ENCODE data around the gene OTOA.
"Not testable (repeated sequence)": the region's sequence is repeated elsewhere in the genome, so short reads cannot be mapped to it uniquely, and the experiment has no call there.

Gene OTOA

DNA sequence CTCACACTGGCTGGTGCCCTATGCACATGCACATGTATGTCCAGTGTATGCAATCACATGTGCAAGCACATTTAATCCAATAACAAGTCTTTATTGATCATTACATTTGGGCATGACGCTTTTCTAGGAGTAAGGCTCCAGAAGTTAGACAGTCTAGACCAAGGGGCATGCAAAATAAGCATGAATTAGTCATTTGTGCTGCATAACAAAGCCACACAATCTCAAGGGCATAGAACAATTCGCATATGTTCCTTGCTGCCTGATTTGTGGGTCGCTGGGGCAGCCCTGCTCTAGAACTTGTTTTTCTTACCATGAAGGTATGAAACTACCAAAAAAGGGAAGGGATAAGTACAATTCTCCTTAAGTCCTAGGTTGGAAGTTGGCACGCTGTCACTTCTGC, 67.5 kb downstream of the OTOA start:
- H4K8ac ChIP-seq (ENCODE audit: low read depth, low read length); H2BK120ac ChIP-seq (ENCODE audit: low read depth, low read length); H4K5ac ChIP-seq (ENCODE audit: low read length); H3K18ac ChIP-seq (ENCODE audit: low read length); H3K79me2 ChIP-seq (ENCODE audit: control insufficient read depth, insufficient read depth, low read length); H3K9ac ChIP-seq (ENCODE audit: low read length); H2BK5ac ChIP-seq (ENCODE audit: low read length); H3K4me3 ChIP-seq (ENCODE audit: low read length); H3K56ac ChIP-seq (ENCODE audit: low read length); H3K4me1 ChIP-seq (ENCODE audit: control insufficient read depth, low read depth, low read length); DNase-seq; H3K36me3 ChIP-seq (ENCODE audit: control insufficient read depth, insufficient read depth, low read length); H3K4me2 ChIP-seq (ENCODE audit: low read length); H2AK5ac ChIP-seq (ENCODE audit: low read length); H3K27ac ChIP-seq (ENCODE audit: low read depth, low read length); H3K23ac ChIP-seq (ENCODE audit: low read length); H3K27me3 ChIP-seq (ENCODE audit: insufficient read depth, low read length, poor library complexity); H3K4ac ChIP-seq (ENCODE audit: low read depth, low read length); H2BK15ac ChIP-seq (replicated peaks; ENCODE audit: low read depth); H3K79me1 ChIP-seq (ENCODE audit: low read length): not testable (repeated sequence)
- WGBS (ENCODE audit: extremely low coverage, insufficient coverage, low lambda C conversion rate) = no CpG with 5 or more reads among the region's 4 CpGs

DNA sequence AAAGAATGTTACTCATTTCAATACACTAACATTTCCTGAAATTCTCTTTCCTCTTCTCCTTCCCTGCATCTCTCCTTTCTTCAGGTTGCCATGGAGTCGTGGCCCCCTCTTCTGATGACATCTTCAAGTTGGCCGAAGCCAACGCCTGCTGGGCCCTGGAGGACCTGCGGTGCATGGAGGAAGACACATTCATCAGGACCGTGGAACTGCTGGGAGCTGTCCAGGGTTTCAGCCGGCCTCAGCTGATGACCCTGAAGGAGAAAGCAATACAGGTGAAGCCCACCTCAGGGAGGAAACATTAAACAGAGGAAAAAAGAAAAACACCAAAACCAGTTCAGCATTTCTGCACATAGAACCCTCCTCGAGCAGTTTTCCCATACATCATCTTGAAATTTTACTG, 76.9 kb downstream of the OTOA start:
- not testable (repeated sequence) for H3K27me3 ChIP-seq (ENCODE audit: insufficient read depth, low read length, poor library complexity); H3K4me2 ChIP-seq (ENCODE audit: low read length); H3K36me3 ChIP-seq (ENCODE audit: control insufficient read depth, insufficient read depth, low read length); H3K23ac ChIP-seq (ENCODE audit: low read length); DNase-seq; H4K8ac ChIP-seq (ENCODE audit: low read depth, low read length); H2BK5ac ChIP-seq (ENCODE audit: low read length); H2AK5ac ChIP-seq (ENCODE audit: low read length); H3K4me3 ChIP-seq (ENCODE audit: low read length); H3K56ac ChIP-seq (ENCODE audit: low read length); H2BK120ac ChIP-seq (ENCODE audit: low read depth, low read length); H3K4ac ChIP-seq (ENCODE audit: low read depth, low read length); H4K5ac ChIP-seq (ENCODE audit: low read length); H3K79me1 ChIP-seq (ENCODE audit: low read length); H3K9ac ChIP-seq (ENCODE audit: low read length); H3K79me2 ChIP-seq (ENCODE audit: control insufficient read depth, insufficient read depth, low read length); H3K27ac ChIP-seq (ENCODE audit: low read depth, low read length); H2BK15ac ChIP-seq (replicated peaks; ENCODE audit: low read depth); H3K4me1 ChIP-seq (ENCODE audit: control insufficient read depth, low read depth, low read length); H3K18ac ChIP-seq (ENCODE audit: low read length)
- WGBS (ENCODE audit: extremely low coverage, insufficient coverage, low lambda C conversion rate) = no CpG with 5 or more reads among the region's 7 CpGs

DNA sequence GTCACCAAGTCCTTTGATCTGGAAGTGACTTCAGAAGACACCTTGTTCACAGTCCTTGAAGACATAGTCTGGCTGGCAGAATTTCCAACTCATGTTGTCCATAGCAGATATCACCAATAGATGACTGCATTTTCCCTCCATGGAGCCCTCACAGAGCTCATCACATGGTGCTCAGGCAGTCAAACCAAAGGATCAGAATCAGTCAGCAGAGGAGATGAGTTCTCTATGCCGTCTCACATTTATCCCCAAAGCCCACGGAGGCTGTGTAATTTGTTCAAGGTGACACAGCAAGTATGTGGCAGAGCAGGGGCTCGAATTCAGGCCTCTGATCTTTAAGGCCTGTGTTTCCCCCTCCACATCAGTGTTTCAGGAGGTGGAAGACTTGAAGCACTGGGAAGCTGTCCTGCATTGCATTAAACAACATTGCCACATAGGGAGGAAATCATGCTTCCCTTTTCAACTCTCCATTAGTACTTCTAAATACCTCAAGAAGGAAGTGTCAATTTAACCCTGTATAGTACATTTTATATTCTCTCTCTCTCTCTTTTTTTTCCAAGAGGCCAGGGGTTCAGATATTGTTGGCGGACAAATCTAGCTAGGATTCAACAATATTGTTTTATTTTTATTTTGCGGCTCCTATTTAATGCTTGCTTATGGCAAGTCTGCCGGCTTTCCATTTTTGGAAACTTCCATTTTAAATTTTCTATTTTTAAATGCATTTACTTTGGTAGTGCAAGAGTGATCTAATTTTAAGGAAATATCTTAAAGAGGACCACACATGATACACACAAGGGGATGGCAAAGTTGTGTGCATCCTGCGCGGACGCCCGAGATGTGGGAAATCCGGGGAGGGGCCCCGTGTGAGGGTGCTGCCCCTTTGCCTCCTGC, 92.7 kb downstream of the OTOA start:
- not testable (repeated sequence) for H2BK5ac ChIP-seq (ENCODE audit: low read length); H3K27ac ChIP-seq (ENCODE audit: low read depth, low read length); H2AK5ac ChIP-seq (ENCODE audit: low read length); H3K18ac ChIP-seq (ENCODE audit: low read length); H3K23ac ChIP-seq (ENCODE audit: low read length); H4K8ac ChIP-seq (ENCODE audit: low read depth, low read length); H3K56ac ChIP-seq (ENCODE audit: low read length); H3K27me3 ChIP-seq (ENCODE audit: insufficient read depth, low read length, poor library complexity); H2BK15ac ChIP-seq (replicated peaks; ENCODE audit: low read depth); DNase-seq; H3K9ac ChIP-seq (ENCODE audit: low read length); H4K5ac ChIP-seq (ENCODE audit: low read length); H3K36me3 ChIP-seq (ENCODE audit: control insufficient read depth, insufficient read depth, low read length); H3K4me1 ChIP-seq (ENCODE audit: control insufficient read depth, low read depth, low read length); H3K4ac ChIP-seq (ENCODE audit: low read depth, low read length); H3K79me1 ChIP-seq (ENCODE audit: low read length); H3K4me2 ChIP-seq (ENCODE audit: low read length); H3K79me2 ChIP-seq (ENCODE audit: control insufficient read depth, insufficient read depth, low read length); H3K4me3 ChIP-seq (ENCODE audit: low read length); H2BK120ac ChIP-seq (ENCODE audit: low read depth, low read length)
- no CpG with 5 or more reads among the region's 12 CpGs for WGBS (ENCODE audit: extremely low coverage, insufficient coverage, low lambda C conversion rate)

DNA sequence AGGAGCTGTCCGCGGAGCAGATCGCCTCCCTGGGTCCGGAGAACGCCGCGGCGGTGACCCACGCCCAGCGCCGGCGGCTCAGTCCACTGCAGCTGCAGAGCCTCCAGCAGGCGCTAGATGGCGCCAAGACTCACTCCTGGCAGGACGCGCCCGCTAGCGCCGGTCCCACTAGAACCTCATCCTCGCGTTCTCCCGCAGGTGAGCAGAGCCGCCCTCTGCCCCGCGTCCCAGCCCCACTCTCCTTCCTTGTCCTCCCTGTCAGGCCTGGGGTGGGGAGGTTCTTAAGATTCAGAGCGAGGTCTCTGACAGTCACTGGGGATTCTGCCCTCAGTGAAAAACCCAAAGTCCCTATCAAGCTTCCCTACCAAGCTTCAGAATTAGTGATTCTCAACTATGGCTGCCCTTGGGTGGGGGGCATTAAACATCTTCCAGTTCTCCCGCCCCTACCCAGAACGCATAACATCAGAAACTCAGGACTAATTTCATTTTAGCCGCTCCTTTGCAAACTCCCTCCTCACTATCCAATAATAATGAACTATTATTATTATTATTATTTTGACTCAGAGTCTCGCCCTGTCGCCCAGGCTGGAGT, 93.4 kb downstream of the OTOA start:
- H2BK120ac ChIP-seq (ENCODE audit: low read depth, low read length); H2BK5ac ChIP-seq (ENCODE audit: low read length); H3K4ac ChIP-seq (ENCODE audit: low read depth, low read length); DNase-seq; H3K56ac ChIP-seq (ENCODE audit: low read length); H3K4me3 ChIP-seq (ENCODE audit: low read length); H3K79me2 ChIP-seq (ENCODE audit: control insufficient read depth, insufficient read depth, low read length); H4K8ac ChIP-seq (ENCODE audit: low read depth, low read length); H3K27ac ChIP-seq (ENCODE audit: low read depth, low read length); H3K23ac ChIP-seq (ENCODE audit: low read length); H3K18ac ChIP-seq (ENCODE audit: low read length); H3K4me1 ChIP-seq (ENCODE audit: control insufficient read depth, low read depth, low read length); H4K5ac ChIP-seq (ENCODE audit: low read length); H2BK15ac ChIP-seq (replicated peaks; ENCODE audit: low read depth); H3K27me3 ChIP-seq (ENCODE audit: insufficient read depth, low read length, poor library complexity); H3K4me2 ChIP-seq (ENCODE audit: low read length); H3K36me3 ChIP-seq (ENCODE audit: control insufficient read depth, insufficient read depth, low read length); H3K9ac ChIP-seq (ENCODE audit: low read length); H2AK5ac ChIP-seq (ENCODE audit: low read length); H3K79me1 ChIP-seq (ENCODE audit: low read length): not testable (repeated sequence)
- no CpG with 5 or more reads among the region's 31 CpGs for WGBS (ENCODE audit: extremely low coverage, insufficient coverage, low lambda C conversion rate)

DNA sequence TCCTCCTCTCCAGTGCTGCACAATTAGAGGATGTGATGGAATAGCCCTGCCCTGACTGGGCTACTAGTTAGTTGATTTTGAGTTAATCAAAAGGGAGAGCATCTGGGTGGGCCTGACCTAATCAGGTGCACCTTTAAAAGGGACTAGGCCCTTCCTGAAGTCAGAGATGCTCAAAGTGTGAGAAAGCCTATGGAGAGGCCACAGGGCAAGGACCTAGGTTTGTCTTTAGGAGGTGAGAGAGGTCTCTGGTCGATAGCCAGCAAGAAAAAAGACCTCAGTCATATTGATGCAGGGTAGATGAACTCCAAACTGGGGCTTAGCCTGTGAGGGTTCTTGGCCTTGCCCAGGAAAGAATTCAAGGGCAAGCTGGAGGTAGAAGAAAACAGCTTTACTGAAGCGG, 104.5 kb downstream of the OTOA start:
- H3K9ac ChIP-seq (ENCODE audit: low read length); H4K8ac ChIP-seq (ENCODE audit: low read depth, low read length); H3K4me1 ChIP-seq (ENCODE audit: control insufficient read depth, low read depth, low read length); H3K79me1 ChIP-seq (ENCODE audit: low read length); H2BK5ac ChIP-seq (ENCODE audit: low read length); H3K79me2 ChIP-seq (ENCODE audit: control insufficient read depth, insufficient read depth, low read length); H3K4me2 ChIP-seq (ENCODE audit: low read length); H3K4ac ChIP-seq (ENCODE audit: low read depth, low read length); H3K18ac ChIP-seq (ENCODE audit: low read length); H2BK120ac ChIP-seq (ENCODE audit: low read depth, low read length); H3K27me3 ChIP-seq (ENCODE audit: insufficient read depth, low read length, poor library complexity); H3K56ac ChIP-seq (ENCODE audit: low read length); H2AK5ac ChIP-seq (ENCODE audit: low read length); H3K36me3 ChIP-seq (ENCODE audit: control insufficient read depth, insufficient read depth, low read length); H3K27ac ChIP-seq (ENCODE audit: low read depth, low read length); H4K5ac ChIP-seq (ENCODE audit: low read length); H3K23ac ChIP-seq (ENCODE audit: low read length); DNase-seq; H2BK15ac ChIP-seq (replicated peaks; ENCODE audit: low read depth); H3K4me3 ChIP-seq (ENCODE audit: low read length): not testable (repeated sequence)
- WGBS (ENCODE audit: extremely low coverage, insufficient coverage, low lambda C conversion rate) = no CpG with 5 or more reads among the region's 2 CpGs

Data from mesendoderm (in vitro differentiated cells).